ENCODE measurements around the gene OPTC.
"Not testable (repeated sequence)": the region's sequence is repeated elsewhere in the genome, so short reads cannot be mapped to it uniquely, and the experiment has no call there.

The OPTC gene, protein sequence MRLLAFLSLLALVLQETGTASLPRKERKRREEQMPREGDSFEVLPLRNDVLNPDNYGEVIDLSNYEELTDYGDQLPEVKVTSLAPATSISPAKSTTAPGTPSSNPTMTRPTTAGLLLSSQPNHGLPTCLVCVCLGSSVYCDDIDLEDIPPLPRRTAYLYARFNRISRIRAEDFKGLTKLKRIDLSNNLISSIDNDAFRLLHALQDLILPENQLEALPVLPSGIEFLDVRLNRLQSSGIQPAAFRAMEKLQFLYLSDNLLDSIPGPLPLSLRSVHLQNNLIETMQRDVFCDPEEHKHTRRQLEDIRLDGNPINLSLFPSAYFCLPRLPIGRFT

DNA sequence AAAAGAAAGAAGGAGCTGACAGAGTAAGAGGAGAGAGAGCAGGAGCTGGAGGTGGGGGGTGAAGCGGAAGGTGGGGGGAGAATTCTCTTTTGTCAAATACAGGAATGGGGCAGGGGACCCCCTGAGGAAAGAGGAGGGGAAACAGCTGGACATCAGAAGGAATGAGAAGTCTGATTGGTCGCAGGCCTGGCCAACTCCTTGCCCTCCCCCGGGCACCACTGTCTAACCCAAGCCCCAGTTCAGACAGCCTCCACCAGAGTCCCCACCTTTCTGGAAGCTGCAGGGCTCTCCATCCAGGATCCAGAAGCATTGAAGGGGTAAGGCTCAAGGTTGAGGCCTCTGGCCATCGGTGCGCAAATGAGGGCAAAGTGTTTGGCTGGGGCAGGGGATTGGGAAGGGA, at the start of gene OPTC:
Gene OPTC (plus strand): TSS at position 253 of the 400 bp plus-strand sequence. CDS start 1,853 bp downstream, outside the sequence.
- no peak for DNase-seq

DNA sequence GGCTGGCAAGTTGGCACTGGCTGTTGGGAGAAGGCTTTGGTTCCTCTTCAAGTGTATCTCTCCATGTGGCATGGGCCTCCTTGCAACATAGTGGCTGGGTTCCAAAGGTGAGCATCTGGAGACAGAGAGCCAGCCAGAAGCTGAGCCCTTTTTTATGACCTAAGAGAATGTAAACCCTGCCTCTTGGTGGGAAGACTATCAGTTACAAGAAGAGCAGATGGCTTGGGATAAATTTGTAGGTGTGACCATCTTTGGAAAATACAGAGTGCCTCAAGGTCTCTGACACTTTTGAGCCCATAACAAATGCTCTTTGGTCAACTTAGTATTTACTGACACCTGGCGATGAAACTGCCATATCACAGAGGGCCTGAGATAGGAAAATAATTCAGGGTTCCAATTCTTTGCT, 49.8 kb upstream of the OPTC start:
- DNase-seq, result peak; percentile 51

DNA sequence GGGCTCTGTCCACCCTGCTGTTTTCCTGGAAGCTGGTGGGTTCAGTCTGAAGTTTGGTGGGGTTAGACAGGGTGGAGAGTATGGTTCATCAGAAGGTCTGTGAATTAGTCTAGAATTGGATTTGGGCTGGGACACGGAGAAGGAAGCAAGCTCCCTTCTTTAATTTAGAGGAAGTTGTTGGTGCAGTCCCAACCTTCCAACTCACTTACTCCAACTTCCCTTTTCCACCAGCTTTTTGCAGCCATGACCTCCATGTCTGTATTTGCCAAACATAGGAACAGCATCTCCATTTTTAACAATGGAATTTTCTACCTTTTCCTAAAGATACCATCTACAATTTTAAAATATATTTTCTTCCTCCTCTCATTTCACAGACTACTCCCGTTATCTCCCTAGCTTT, 46.8 kb upstream of the OPTC start:
- DNase-seq, result no peak

DNA sequence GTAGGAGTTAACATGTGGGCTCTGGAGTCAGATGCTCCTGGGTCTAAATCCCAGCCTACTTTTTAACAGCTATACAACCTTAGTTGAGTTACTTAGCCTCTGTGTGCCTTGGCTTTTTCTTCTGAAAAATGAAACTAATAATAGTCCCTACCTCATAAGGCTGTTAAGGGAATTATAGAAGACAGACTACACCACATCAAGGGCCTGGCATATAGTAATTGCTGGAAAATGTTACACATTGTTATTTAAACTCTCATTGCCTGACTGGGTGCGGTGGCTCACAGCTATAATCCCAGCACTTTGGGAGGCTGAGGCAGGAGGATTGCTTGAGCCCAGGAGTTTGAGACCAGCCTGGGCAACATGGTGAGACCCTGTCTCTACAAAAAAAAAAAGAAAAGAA, 46.4 kb upstream of the OPTC start:
- not testable (repeated sequence) for DNase-seq

DNA sequence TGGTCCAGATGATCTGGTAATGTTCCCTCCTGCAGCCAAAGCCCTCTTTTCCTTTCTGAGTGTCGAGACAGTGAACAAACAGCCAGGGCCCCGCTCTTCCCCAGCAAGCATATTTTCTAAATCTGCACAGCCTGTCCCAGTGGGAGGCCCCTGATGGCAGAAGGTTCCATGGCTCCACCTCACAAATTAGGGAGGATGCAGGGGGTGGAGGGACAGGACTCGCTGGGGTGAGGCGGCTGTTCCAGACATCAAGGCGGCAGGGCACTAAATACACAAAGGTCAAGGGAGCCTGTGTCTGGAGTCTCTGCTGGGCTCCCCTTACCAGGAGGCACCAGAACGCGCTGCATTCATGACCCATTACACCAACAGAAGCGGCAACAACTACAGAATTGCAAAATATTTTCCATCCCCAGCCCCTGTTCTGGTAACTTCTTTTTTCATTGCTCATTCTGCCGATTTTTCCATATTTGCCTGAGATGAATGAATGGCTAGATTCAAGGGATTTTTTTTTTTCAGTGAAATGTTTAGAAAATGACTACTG, 45.4 kb upstream of the OPTC start:
- DNase-seq, result peak; percentile 89

DNA sequence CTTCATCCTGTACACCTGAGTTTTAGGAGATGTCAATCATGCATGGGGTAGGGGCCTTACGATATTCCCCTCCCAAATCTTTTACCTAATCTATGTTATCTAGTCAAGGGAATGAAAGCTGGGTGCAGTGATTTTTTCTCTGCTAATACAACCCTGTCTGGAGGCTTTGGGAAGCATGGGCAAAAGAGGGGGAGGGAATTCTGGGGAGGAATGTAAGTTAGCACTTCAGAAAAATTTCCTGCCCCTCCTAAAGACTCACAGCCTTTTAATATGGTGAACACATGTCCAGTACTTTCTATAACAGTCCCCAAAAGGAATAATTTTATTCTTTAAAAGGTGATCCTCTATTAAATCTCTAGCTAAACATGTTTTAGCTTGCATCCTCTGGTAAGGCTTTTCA, 44.0 kb upstream of the OPTC start:
- no peak for DNase-seq

DNA sequence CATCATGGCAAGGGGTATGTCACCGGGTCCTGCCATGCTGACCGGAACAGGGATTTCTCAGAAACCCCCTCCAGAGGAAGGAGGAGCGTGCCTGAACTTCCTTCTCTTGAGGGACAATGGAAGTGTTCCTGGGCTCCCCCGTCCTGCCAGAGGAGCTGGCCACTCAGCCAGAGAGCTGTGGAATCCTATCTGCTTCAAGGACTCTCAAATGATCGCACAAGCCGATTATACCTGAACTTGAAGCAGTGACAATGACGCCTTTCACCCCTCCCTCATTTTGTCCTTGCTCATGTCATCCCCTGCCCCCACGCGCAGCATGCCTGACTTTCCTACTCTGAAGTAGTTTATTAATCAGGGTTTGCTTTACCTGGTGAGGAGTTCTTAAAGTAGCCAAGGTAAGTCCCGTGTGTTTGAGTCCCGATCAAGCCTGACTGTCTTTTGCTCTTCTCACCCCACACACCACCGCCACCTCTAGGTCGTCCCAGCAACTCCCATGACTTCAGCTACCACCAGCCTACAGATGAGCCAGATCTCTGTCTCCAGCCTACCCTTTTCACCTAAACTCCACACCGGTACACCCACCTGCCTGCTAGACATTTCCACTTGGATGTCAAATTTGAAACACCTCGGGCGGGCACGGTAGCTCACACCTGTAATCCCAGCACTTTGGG, 43.3 kb upstream of the OPTC start:
- DNase-seq, result no peak

DNA sequence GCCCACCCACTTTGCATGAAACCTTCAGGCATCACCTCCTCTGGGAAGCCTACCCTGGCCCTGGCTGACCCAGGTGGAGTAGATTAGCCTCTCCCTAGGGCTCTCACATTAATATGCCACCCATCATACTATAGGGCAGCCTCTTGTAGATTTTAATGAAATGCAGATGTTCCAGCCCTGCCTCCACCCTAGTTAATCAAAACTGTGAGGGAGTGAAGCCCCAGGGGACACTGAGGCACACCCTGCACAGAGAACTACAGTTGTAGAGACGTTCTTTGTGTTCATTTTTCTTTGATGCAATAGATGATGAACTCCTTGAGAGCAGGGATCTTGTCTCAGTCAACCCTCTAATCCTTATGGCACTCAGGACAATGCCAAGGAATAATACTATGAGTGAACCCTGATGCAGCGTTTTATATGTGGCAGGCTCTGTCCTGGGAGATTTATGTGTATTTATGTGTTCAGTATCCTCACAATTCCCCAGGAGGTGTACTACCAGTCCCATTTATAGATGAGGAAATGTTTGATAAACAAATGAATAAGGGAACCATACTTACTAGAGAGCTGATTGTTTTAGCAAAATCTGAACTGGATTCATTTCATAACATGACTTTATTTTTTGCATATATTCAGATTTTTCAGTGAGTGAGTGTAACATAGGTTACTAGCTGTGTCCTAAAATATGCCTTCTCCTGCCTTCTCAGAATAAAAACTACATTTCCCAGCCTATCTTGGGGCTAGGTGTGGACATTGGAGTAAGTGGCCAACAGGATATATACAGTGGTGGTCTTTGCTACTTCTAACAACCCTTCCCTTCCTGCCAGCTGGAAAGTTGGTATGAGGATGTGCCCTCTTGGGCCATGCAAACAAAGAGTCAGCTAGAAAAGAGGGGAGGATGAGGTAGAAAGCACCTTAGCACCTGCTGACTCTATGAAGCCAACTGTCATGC, 41.8 kb upstream of the OPTC start:
- no peak for DNase-seq

DNA sequence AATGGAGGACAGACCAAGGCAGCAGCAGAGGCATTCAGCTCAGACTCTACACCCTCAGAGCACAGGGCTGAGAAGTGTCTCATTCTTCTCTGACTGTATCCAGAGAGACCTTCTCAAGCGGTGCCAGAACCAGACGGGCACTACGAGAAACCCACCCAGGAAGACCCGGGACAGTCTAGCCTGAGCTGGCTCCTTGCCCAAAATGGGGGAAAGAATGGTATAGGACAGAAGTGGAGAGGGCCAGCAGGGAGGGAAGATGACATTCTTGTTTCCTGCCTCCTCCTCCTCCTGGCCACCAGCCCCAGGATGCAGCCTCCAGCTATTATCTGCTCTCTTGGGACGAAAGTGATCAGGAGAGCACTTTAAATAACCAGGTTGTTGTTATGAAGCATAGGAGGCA, 40.9 kb upstream of the OPTC start:
- no peak for DNase-seq

DNA sequence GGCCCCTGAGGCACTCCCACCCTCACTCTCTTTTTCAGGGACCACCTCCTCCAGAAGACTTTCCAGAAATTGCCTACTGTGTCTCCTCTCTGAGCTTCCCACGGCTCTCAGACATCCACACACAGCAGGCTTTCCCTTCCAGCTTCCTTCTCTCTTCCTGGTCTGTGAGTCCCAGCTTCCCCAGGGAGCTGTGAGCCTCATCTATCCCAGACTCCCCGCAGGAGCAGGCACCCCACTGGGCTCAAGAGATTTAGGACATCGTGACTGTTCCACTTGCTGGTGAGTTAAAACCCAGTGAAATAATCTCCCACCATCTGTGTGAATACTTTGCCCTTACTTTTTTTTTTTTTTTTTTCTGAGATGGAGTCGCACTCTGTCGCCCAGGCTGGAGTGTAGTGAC, 40.3 kb upstream of the OPTC start:
- DNase-seq, result no peak

DNA sequence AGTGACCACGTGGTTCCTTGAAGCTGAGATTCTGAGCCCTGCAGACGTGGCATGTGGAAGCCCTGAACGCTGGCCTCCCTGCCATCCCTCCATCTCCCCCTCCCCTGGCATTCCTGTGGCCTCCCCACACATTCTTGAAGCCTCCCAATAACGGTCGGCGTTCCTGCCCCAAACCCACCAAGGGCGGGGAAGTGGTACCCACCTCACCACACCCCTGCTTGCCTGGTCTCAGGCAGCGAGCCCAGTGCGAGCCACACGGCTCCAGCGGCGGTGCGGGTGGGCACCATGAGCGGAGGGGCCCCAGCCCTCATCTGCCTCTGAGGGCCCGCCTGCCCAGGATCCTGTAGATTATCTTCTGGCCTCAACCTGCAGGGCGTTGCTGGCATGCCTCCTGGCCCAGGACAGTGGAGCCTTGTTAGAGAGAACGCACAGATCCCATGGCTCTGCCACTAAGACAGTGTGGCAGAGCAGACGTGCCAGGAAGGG, 38.9 kb upstream of the OPTC start:
- no peak for DNase-seq

DNA sequence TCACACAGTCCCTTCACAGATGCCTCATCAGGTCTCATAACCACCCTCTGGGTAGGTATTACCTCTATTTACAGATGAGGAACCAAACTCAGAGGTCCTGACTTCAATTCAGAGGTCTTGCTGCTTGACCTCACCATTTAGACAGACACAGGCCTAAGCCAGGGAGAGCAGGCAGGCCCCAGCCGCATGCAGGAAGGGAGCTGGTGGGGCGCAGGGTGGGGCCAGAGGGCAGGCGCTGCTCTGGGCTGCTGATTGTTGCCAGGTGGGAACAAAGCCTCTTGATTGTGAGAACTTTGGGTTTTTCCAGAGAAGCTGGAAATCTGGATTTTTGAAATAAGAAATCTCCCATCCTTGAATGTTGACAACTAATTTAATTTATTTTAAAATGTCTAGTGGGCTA, 38.2 kb upstream of the OPTC start:
- no peak for DNase-seq

DNA sequence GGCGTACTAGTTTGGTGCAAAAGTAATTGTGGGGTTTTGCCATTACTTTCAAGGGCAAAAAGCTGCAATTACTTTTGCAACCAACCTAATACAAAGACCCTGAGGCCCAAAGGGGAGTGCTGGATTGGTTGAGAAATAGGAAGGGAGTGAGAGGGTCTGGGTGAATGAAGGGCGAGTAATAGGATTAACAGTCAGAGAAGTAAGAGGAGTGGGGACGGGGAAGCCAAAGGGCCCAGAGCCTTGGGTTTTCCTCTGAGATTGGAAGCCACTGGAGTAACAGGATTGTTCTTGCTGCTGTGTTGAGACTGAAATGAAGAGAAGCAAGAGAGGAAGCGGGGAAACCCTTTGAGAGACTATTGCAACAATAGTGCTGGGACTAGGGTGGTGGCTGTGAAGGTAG, 37.4 kb upstream of the OPTC start:
- no peak for DNase-seq

DNA sequence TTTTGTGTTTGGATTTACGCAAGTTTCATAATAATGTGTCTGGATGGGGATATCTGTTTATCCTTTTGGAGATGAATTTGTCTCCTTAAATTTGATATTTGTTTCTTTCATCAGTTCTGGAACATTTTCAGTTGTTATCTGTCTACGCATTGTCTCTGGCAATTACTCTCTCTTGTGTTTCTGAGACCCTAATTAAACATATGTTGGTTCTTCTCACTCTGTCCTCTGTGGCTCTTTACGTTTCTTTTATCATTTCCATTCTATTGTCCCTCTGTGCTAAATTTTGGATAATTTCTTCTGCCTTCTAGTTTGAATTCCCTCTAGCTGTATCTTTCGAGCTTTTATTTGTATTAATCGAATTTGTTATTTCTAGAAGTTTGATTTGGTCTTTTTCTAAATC, 35.9 kb upstream of the OPTC start:
- no peak for DNase-seq

DNA sequence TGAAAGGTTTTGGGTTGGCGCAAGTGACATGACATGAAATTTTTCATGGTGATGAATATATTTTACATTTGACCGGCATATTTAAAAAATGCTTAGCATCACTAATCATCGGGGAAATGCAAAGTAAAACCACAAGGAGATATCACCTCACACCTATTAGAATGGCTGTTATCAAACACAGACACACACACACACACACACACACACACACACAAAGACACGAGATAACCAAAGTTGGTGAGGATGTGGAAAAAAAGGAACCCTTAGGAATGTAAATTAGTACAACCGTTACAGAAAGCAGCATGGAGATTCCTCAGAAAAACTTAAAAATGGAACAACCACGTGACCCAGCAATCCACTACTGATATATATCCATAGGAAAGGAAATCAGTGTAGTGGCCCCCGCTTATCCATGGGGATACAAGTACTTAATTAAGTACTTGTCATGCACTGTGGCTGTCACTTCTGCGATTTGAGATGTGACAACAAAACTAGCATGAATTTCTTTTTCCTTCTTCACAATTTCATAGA, 34.2 kb upstream of the OPTC start:
- DNase-seq, result no peak

DNA sequence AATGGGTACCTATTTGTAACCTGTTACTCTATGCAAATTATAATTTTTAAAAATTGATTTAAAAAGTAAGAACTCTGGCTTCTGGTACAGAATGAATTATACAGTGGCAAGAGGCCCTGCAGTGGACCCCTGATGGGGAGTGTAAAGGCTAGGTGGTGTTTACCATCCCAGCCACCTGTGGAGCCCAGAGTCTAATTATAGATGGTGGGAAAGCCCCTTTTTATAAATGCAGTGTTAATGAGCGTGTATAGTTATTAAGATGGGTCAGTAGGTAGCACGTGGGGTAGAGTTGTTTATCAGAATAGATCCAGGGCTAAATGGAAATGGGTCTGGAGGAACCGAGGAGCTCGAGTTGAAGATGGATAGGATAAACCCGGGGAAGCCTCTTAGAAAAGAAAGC, 32.2 kb upstream of the OPTC start:
- peak; percentile 26 for DNase-seq

DNA sequence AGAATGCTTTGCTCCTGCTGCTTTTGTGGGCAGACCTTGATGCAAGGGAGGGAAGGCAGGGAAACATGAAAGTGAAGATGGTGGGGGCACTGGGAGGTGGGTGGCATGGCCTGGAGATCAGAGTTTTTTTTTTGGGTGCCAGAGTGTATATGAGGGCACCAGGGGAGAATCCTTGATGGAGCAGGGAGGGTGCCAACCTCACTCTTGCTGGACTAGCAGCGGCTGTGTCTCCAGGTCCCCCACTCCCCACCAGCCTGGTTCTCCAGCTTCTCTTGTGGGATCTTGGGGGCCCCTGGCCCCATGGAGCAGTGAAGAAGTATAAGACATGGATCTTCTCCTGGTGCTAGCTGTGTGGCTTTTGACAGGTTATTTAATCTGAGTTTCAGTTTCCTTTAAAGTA, 31.8 kb upstream of the OPTC start:
- no peak for DNase-seq

DNA sequence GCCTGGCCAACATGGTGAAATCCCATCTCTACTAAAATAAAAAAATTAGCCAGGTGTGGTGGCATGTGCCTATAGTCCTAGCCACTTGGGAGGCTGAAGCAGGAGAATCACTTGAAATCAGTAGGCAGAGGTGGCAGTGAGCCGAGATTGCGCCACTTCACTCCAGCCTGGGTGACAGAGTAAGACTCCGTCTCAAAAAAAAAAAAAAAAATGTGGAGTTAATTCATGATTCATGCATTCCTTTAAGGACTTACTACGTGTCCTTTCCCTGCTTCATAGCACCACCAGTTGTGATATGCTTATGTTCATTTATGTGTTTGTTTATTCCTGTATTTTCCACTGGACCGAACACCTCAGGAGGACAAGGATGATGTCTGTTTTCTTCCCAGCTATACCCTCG, 31.1 kb upstream of the OPTC start:
- DNase-seq, result no peak

DNA sequence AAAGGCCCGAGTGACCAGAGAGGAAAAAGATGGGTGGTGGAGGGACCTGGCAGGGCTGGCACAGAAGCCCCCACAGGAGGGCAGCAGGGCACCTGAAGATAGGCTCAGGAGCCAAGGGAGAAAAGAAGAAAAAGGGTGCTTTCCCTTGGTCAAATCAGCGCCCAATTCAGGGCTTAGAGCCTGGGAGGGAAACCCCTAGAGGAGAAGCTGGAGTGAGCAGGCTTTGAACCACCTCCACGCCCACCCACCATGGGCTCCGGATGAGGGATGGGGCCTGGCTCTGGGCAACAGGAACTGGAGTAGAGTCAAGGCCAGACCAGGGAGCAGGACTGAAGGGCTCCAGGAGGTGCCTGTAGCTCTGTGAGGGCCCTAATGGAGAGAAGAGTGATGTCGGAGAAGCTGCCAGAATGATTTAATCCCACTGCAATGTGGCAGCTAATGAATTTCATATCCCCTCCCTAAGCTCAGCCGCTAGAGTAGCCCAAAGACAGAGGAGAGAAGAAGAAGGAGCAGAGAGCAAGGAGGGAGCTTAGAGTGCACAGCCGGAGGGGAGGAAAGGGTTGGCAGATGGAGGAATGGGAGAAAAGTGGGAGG, 30.4 kb upstream of the OPTC start:
- no peak for DNase-seq

DNA sequence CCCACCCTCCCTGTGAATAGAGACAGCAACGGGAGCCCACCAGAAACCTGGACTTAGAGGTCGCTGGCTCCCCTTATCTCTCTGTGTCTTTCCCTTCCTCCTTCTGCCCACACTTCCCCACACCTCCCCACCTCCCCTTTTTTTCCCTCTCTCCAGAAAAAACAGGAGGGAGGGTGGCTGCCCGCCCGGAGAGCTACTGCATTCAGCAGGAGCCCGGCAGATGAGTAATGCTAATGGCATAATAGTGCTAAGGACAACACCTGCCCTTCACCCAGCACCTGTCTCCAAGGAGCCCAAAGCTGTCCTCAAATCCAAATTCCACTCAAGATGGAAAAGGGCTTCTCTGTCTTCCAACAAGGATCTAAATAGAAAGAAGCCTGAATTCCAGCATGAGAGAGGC, 29.7 kb upstream of the OPTC start:
- peak; percentile 43 for DNase-seq

DNA sequence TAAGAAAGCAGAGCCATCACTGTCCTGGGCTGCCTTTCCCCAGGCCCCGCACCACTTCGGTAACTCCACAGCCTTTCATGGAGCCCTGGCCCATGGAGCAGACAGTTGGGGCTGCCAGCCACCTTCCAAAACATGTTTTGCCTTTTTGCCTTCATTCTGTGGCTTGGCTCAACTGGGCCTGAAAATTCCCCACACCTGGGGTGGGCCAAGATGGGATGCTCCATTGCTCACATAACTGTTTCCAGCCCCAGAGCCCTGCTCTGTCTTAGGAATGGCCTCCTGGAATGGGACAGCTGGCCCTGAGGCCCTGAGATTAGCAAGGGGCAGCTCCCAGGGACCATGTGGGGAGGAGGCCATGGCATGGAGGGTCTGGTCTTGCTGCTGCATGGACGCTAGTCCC, 29.2 kb upstream of the OPTC start:
- DNase-seq, result no peak

DNA sequence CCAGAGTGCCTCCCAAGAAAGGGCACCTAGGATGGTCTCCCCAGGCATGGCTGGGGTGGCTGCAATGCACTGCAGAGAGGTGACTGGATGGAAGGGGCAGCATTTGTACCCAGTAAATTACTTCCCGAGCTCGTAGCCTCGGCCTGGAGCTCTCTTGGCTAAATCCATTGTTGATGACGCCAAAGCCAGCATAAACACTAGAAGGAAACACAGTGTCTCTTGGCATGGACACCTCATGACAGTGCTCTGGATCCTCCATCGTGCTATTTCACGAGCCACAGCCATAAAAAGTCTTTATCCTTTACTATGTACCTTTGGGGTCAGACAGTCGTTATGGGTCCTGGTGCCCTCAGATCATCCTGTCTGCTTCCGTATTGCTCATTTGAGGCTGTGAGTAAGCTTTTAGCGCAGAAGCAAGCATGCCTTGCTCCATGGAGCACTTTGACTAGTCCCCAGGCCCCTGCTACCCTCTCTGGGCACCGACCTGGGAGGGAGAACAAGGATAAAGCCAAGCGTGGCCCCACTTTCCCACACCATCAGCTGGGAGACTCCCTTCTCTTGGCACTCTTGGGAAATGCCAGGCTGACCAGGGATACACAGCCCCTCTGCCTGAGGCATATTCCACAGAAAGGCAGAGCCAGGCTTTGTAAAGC, 28.7 kb upstream of the OPTC start:
- no peak for DNase-seq

Data from NCI-H1092 treated with DMSO at 0.1 percent for 48 hours (cell line).